Posterior cingulate gyrus (tissue), 11 donors: ENCODE measurements around the gene TMEM150C.
A peak's percentile ranks its signal among the peaks of the same experiment; 100 is the strongest.
"Not testable (repeated sequence)": the region's sequence is repeated elsewhere in the genome, so short reads cannot be mapped to it uniquely, and the experiment has no call there.

Experiments
- DNase-seq, 10 donors: peaks; one replicate each; pipeline versions ENCODE4 v3.0.0 to v3.0.0-alpha.2; 2020 to 2021; ENCODE audit warnings: mixed read lengths in 3 of 10
- intact Hi-C: fragments of 100-400 bp; cut with DNase I; formaldehyde crosslinking; loops from one replicate; pipeline ENCODE4 v1.15.1; 2023

TMEM150C gene

DNA sequence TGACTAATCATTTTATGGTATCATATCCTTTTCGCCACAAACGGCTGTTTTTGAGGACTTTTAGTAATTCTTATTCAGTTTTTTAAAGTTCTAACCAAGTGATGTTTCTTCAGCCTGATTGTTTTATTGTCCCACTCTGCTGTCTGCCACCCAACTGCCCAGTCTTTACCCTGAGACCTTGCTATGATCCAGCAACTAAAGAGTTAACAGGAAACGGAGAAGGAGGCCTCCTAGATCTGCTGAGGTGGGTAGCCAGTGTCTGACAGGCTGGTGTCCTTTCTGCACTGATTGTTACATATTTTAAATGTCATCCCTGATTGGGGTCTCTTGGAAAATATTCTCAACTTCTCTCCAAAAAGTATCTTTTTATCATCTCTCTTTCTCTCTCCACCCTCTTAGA is 7.9 kb upstream of the TMEM150C start:
- intact Hi-C loops = loop anchor here (10.0 kb wide), 1 partner anchor 115 kb away; no protein-coding TSS in a partner anchor
- no peak for DNase-seq

DNA sequence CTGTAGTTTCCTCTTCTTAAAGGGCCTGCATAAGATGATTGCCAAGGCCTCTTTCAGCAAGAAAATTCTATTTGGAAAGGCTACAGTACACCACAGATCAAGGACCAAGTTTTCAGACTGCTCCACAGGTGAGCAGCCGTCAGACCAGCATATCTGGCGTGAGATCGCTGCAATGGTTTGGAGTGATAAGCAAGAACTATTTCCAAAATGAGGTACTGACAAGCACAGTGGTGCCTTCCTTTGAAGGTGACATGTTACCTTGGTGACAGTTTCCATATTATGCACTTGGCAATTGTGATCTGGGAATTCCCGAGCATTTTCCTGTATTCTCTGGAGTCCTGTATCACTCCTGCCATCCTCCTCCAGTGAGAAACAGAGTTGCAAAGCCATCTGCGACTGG is 7.3 kb upstream of the TMEM150C start:
- intact Hi-C loops = loop anchor here (10.0 kb wide), 1 partner anchor 116 kb away; no protein-coding TSS in a partner anchor

DNA sequence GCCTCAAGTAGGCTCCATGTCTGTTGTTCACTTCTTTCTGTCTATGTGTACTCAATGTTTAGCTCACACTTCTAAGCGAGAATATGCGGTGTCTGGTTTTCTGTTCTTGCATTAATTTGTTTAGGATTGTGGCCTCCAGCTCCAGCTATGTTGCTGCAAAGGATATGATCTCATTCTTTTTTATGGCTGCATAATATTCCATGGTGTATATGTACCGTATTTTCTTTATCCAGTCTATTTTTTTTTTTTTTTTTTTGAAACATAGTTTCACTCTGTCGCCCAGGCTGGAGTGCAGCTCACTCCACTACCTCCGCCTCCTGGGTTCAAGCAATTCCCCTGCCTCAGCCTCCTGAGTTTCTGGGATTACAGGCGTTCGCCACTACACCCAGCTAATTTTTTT is 5.7 kb upstream of the TMEM150C start:
- DNase-seq = no peak
- intact Hi-C loops = loop anchor here (10.0 kb wide), 1 partner anchor 117 kb away; no protein-coding TSS in a partner anchor

More for the DNA sequence above, 7.3 kb upstream of the TMEM150C start:
- no peak for DNase-seq

DNA sequence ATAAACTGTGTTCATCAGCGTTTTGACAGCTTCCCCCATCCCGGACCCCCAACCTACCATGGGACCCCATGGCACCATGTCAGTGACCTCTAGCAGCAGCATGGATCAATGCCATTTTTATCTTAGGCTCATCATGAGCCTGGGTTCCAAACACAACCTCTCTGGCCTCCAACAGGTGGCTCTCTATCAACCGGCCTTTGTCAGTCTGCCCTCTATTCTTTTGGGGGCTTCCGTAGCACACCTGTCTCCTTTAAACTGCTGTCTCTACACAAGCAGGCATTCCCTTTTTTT is 721 bp upstream of the TMEM150C start:
- intact Hi-C loops = loop anchor here (5.0 to 10.0 kb wide), 2 partner anchors 45 to 122 kb away; no protein-coding TSS in a partner anchor
- no peak for DNase-seq

DNA sequence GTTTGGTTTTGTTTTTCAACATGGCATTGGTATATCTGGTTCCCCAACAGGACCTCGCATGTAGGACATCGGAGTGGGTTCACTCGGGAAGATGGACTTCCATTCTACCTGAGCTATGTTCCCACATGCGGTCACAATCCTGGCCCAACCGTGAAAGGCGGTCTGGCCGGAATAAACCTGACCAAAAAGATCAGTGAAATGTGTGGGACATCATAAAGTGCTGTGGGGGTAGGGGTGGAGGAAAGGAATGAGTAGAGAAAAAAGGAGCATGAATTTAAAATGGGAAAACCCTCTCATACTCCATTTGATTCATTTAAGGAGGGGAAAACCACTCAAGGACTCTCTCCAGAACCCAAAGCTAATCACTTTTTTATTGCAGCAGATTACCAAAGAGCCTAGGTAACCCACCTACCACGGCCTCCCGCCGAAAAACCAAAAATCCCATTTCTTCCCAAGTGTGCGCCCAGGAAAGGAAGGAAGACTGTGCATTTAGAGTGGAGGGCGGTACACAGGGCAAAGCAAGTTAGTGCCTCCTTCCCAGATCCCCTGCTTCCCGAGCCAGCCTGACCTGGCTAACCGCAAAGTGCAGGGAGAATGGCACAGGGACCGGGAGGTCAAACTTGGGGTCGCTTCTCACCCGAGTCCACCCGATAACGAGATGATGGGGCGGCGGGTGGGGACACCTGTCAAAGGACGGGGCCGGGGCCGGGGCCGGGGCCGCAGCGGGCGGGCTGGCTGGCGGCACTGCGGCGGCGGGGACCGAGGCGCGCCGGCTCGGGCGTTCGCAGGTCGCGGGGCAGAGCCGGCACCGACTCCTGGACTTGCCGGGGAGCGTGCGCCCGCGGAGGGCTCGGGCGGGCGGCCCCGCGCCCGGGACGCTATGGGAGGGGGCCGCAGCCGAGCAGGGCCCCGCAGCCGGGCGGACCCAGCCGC is 669 bp downstream of the TMEM150C start:
- intact Hi-C loops = loop anchor here (5.0 to 10.0 kb wide), 2 partner anchors 44 to 124 kb away; no protein-coding TSS in a partner anchor
- DNase-seq = peak in 4 of 10 donors; percentile 10 to 84 (median 58)

DNA sequence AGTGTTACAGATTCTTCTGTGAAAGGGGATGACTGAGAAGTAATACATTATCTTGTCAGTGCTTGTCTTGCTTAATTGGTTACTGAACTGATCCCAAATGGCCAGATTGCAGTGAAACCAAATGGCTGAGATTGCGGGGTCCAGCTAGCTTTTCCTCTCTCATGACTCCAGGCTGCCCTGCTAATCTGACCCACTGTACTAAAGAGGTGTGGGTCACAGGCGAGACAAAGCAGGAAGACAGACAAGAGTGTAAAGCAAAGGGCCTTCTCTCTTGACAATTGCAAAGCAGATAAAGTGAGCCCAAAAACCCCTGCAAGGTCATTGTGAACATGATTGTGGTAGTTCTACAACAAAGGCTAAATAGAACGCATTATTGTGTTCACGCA is 2.1 kb downstream of the TMEM150C start:
- DNase-seq = peak in 1 of 10 donors; percentile 32
- intact Hi-C loops = loop anchor here (5.0 to 10.0 kb wide), 3 partner anchors 42 to 125 kb away; no protein-coding TSS in a partner anchor

DNA sequence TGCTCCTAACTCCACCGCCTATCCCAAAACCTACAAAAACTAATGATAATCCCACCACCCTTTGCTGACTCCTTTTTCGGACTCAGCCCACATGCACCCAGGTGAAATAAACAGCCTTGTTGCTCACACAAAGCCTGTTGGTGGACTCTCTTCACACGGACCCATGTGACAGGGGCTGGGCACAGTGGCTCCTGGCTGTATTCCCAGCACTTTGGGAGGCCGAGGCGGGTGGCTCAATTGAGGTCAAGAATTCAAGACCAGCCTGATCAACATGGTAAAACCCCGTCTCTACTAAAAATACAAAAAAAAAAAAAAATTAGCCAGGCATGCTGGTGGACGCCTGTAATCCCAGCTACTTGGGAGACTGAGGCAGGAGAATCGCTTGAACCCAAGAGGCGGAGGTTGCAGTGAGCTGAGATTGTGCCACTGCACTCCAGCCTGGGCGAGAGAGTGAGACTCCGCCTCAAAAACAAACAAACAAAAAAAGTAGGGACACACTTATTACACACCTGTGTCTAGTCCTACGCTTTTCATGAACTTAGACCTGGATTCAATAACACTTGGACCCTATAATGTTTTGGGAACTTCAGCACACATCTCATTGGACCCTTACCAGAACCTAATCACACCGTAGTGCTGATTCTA is 2.6 kb downstream of the TMEM150C start:
- DNase-seq = peak in 4 of 10 donors; percentile 15 to 80 (median 43)
- intact Hi-C loops = loop anchor here (10.0 kb wide), 1 partner anchor 64 kb away; no protein-coding TSS in a partner anchor

DNA sequence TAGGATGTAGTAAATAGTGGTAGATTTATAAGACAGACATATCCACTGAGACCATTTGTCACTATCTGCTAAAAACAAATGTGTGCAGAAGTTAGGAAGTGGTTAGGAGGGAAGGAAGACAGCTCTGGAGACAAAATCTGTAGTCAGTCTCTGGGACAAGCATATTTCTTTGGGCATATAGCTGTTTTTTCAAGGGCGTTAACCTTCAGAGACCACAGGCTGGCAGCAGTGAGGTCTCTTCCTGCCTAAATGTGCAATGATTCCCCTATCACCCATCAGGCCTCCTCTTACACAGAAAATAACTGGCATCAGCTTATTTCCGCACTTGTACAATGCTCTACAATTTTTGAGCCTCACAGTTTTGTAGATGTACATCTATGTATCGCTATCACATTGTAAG is 6.5 kb downstream of the TMEM150C start:
- DNase-seq = no peak
- intact Hi-C loops = loop anchor here (10.0 kb wide), 1 partner anchor 60 kb away; no protein-coding TSS in a partner anchor

DNA sequence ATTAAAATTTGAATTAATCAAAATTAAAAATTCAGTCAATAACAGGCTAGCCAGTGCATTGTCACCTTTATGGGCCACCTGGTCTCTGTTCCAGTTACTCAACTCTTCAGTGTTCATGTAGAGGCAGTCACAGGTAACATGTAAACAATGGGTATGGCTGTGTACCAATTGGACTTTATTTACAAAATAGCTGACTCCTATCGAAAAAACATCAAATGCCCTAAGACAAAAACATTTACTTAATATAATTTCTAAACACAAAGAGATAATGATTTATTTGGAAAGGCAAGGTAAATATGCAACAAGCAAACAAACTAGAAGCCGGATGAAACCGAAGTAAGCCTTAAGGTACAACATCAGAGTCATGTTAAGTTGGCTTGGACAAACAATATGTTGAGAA is 8.8 kb downstream of the TMEM150C start:
- intact Hi-C loops = loop anchor here (10.0 kb wide), 1 partner anchor 58 kb away; no protein-coding TSS in a partner anchor
- no peak for DNase-seq

DNA sequence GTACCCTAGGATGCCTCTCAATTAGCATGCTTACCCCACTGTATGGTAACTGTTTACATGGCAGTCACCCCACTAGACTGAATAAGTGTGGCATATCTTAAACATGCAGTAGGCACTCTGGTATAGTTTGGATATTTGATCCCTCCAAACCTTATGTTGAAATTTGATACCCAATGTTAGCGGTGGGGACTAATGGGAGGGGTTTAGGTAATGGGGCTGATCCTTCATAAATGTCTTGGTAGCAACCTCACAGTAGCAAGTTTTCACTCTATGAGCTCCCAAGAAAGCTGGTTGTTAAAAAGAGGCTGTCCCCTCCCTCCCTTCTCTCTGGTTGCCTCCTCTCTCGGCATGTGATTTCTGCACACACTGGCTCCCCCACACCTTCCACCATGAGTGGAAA is 10.1 kb downstream of the TMEM150C start:
- intact Hi-C loops = loop anchor here (10.0 kb wide), 1 partner anchor 57 kb away; no protein-coding TSS in a partner anchor
- peak in 1 of 10 donors; percentile 7 for DNase-seq

DNA sequence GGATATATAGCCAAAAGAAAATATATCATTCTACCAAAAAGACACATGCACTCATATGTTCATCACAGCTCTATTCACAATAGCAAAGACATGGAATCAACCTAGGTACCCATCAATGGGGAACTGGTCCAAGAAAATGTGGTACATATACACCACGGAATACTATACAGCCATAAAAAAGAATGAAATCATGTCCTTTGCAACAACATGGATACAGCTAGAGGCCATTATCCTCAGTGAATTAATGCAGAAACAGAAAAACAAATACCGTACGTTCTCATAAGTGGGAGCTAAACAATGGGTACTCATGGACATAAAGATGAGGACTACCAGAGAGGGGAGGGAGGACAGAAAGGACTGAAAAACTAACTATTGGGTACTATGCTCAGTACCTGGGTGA is 13.9 kb downstream of the TMEM150C start:
- intact Hi-C loops, DNase-seq: not testable (repeated sequence)

DNA sequence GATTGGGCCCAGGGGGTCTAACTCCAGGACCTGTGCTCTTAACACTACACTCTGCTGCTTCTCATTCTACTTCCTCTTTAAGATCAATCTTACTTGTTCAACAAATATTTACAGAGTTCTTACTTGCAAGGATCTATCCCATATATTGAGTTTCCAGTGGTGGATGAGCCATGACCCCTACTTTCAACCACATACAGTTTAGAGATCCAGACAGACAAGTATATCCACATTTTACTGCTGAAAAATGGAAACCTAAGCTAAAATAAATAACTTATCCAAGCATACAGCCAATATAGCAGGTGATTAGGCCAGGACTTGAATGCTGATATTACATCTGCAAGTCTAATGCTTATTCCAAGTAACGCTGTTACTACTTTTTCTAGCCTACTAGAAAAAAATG is 18.7 kb downstream of the TMEM150C start:
- intact Hi-C loops = no loop called here
- DNase-seq = no peak

DNA sequence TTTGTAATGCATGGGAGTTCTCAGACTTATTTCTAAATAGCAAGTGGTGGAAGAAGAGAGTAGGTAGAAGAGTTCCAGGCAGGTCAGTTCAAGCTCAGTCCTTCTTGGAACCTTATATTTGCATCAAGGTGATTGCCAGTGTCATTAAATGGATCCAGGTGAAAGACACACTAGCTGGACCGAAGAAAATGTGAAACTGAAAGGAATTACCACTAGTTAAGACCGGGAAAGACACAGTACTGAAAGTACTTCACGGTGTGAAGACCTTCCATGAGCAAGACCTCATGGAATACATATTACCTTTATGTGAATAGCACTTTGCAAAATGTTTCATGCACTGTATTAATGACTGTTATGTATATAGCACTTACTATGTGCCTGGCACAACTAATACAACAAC is 19.1 kb downstream of the TMEM150C start:
- intact Hi-C loops = no loop called here
- no peak for DNase-seq

DNA sequence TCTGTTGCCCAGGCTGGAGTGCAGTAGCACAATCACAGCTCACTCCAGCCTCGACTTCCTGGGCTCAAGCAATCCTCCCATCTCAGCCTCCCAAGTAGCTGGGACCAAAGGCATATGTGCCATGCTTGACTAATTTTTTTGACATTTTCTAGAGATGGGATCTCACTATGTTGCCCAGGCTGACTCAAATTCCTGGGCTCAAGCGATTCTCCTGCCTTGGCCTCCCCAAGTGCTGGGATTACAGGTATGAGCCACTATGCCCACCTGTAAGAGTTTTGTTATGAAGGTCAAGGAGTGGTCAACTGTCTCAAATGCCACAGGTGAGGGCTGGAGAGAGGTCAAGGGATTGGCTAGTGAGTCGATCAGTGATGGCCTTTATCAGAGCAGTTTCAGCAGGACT is 32.5 kb downstream of the TMEM150C start:
- no peak for DNase-seq
- intact Hi-C loops = no loop called here

DNA sequence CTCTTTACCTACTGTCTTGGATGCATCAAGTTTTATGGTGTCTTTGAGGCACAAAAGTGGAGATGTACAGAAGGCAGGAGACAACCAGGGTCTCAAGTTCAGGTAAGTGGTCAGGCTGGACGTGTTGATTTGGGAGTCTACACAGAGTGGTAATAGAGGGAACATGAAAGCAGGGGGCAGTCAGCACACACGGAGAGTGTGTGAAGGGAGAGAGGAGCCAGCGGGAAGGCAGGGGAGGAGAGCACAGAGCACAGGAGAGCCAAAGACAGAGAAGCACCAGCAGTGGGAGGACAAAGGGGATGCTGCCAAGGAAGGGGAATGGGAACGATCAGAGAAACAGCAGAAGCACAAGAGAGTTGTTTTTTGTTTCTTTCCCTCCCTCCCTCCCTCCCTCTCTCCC is 32.9 kb downstream of the TMEM150C start:
- no peak for DNase-seq
- intact Hi-C loops = no loop called here

DNA sequence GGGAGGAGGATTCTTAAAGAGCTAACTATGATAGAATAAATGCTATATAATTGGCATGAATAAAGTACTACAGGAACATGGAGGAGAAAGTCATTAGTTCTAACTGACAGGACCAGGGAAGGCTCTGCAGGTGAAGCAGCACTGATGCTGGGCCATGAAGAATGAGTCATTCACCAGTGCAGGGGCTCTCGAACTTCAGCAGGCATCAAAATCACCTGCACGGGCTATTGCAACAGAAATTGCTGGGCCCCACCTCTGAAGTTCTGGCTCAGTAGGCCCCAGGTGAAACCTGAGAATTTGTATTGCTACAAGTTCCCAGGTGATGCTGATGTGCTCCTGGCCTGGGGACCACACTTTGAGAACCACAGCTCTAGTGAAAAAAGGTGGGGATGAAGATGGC is 33.7 kb downstream of the TMEM150C start:
- intact Hi-C loops = no loop called here
- DNase-seq = no peak

DNA sequence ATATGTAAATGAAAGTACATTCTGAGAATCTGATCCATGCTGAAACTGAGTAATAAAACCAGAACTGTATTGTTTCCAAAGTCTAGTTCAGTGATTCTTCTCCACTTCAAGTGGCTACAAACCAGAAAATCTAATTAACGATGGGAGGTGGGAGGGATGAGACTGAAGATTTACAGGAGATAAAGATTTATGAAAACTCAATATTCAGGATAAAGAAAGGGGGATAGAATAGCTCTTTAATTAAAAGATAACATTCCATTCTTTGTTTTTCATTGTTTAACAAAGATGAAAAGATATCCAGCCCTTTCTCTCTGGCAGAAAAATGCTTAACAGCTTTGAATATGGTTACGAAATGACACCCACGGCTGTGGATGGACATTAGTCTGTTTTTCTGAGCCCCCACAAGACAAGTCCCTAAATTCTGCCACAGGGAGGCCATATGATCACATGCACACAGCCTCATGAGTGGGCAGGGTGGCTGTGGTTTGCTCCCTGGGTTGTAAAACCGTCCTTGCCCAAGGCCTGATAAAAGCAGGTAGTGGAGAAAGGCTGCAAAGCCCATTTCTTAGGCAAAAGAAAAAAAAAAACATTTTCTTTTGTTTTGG is 36.4 kb downstream of the TMEM150C start:
- DNase-seq = peak in 1 of 10 donors; percentile 77
- intact Hi-C loops = no loop called here

DNA sequence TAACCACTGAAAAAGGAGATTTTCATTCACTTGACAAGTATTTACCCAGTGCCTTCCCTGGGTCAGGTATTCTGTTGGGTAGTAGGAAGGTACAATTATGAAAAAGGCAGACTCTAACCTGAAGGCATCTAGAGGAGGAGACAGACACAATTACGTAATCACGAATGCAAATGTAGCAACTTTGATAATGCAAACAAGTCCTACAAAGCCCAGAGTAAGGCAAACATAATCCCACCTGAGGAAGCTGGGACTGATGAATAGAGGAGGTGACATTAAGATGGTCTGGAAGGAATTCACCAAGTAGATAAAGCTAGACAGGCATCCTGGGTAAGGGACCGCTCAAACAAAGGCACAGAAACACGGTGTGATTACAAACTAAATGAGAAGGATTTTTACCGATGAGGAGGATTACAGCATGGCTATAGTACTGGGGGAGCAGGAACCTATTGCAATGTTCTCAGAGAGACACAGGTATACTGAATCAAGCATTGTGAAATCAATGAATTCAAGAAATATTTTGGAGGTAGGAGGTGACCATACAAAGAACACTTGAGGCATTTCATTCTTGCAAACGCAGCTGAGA is 37.1 kb downstream of the TMEM150C start:
- DNase-seq = no peak
- intact Hi-C loops = no loop called here

DNA sequence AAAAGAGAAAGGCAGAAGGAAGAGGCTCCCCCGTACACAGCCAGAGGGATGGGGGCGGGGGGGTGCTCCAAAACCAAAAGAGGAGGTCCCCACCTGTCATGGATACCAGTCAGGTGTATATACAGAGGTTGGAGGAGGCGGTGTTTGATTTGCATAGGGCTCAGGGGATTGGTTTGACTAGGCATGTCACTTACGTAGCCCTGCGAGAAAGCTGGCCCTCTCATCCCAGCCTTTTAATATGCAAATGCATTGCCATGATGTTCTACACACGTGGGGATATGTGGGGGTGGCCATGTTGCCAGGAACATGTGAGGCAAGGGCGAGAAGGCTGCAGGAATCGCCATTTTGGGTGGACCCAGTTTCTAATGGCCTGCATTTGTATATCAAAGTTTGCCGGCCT is 38.6 kb downstream of the TMEM150C start:
- DNase-seq = no peak
- intact Hi-C loops = no loop called here

DNA sequence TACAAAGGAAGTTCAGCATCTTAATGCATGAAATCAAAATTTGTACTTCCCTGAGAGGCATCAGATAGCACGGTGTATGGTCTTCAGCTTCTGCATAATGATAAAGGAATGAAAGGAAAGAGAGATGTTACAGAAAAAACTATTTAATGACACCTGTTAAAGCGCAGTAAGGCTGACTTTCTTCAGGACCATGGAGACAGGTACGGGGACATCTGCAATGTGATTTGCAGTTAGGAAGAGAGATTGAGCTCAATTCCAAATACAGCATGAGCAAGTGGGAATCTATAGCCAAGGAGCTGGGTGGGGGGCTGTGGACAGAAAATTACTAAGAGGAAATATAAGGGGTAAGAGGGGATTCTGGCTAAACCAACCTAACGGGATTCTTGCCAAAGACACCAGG is 39.3 kb downstream of the TMEM150C start:
- intact Hi-C loops = no loop called here
- DNase-seq = no peak

DNA sequence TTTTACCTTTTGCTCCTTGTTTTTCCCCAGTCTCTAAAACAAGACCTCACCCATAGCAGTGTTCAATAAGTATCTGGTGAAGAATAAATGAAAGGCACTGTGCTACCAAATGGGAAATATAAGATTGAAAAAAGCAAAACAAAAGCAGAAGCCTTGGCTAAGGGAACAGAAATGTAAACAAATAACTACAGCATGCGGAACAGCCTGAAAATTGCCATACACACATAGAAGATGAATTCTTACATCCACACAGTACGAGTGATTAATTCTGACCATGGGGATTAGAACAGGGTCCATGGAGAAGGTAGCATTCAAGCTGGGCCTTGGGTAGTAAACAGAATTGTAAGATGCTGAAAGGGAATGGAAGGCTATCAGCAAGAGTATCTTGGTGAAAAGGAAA is 40.5 kb downstream of the TMEM150C start:
- intact Hi-C loops = no loop called here
- DNase-seq = no peak
